Stimulated activated naive B cell treated with anti-CD40 and anti-IgM and Interleukin-4, amounts not matched to agents 10 μg/mL and 1 μg/mL and 100 μg/mL, for 72 hours (primary cell): ENCODE results near the gene RBMS3.

Experiments
- ATAC-seq, 2 donors: fragments of 150-1000 bp; cut with Tn5 transposase; replicated peaks; 2 replicates each; pipeline ENCODE4 v1.10.0; 2021; ENCODE audit warnings: moderate library complexity in 1 of 2
- DNase-seq: peaks from one replicate; pipeline ENCODE4 v3.0.0; 2021
- H3K27ac Mint-ChIP-seq: one replicate; pipeline ENCODE4 v1.8.0; 2022; ENCODE audit warnings: mild to moderate bottlenecking, mixed read lengths
- H3K27me3 Mint-ChIP-seq, 2 donors: one replicate each; pipeline ENCODE4 v1.8.0; 2022; ENCODE audit warnings: mixed read lengths in 2 of 2
- H3K36me3 Mint-ChIP-seq, 2 donors: one replicate each; pipeline ENCODE4 v1.8.0; 2022; ENCODE audit warnings: mixed read lengths in 2 of 2, mild to moderate bottlenecking in 1 of 2
- H3K4me1 Mint-ChIP-seq, 2 donors: one replicate each; pipeline ENCODE4 v1.8.0; 2022; ENCODE audit warnings: mixed read lengths in 2 of 2, mild to moderate bottlenecking in 1 of 2
- H3K4me3 Mint-ChIP-seq, 2 donors: one replicate each; pipeline ENCODE4 v1.8.0; 2022; ENCODE audit warnings: mild to moderate bottlenecking in 2 of 2, mixed read lengths in 2 of 2, moderate library complexity in 1 of 2
- H3K9me3 Mint-ChIP-seq, 2 donors: one replicate each; pipeline ENCODE4 v1.8.0; 2022; ENCODE audit warnings: mixed read lengths in 2 of 2, mild to moderate bottlenecking in 1 of 2

RBMS3 gene

DNA sequence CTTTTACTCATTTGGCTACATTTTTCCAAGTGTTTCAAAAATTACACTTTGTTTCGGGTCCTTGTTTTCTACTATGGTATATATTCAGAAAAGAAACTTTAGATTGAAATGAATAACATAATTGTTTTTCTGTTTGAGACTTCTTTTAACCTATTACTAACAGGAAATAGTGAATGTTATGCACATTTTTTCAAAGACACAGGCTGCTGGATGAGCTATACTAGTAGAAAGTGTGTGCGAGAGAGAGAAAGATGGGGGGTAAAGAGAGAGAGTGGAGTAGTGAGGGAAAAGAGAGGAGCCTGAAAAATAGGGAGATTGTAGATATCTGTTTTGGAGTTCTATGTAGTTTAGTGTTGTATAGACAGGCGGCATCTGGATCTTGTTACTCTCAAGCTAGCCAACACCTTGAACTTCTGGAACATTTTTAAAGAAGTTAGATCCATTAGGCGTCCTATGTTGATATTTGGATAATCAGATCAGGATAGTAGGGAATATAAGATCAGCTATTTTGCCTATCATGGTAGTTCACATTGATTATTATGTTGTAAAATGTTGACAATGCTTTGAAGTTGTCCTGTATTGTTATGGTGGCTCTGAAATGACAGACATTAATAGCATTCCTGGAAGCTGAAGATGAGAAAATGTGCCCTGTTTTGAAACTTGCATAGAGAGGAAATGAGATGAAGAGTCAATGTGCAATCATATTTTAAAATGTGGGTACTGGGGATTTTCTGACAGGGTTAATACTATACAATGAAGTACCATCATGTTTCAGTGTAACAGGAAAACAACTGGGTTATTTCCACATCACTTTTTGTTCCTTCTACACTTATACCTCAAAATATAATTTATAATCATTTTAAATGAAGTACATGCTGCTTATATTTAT is 2.6 kb downstream of the RBMS3 start:
- Mint-ChIP-seq H3K4me1 (peaks cover 16 to 43% of the 10 kb centered on the region in 2 donors), H3K27me3 (peaks cover 5 to 15% of the 10 kb centered on the region in 2 donors), H3K27ac (no peak overlapping the region), H3K9me3 (no peaks in the 10 kb centered on the region), H3K4me3 (peak overlapping the region in 1 of 2 donors; percentile 1), H3K36me3 (no peaks in the 10 kb centered on the region)
- peak; percentile 54 to 55 for ATAC-seq
- DNase-seq, result no peak

DNA sequence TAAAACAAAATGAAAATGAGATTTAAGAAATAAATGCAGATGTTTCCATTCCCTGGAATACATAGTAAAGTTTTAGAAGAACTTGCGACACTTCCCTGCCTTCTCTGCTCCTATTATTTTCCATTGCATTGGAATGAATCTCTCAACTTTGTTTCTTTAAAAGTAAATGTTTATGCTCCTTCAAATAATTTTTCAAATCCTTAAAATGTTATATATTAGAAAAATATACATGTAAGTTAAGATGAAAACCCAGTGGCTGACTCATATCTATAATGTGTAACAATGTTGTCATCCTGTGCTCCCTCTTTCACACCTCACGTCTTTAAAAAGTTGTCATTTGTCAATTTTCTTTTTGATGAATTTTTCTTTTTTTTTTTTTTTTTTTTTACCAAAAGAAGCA is 3.6 kb downstream of the RBMS3 start:
- Mint-ChIP-seq H3K27ac (no peak overlapping the region), H3K27me3 (peaks cover 5 to 15% of the 10 kb centered on the region in 2 donors), H3K9me3 (no peaks in the 10 kb centered on the region), H3K36me3 (no peaks in the 10 kb centered on the region), H3K4me3 (no peak overlapping the region), H3K4me1 (peaks cover 16 to 43% of the 10 kb centered on the region in 2 donors)
- DNase-seq, result no peak
- no peak for ATAC-seq

DNA sequence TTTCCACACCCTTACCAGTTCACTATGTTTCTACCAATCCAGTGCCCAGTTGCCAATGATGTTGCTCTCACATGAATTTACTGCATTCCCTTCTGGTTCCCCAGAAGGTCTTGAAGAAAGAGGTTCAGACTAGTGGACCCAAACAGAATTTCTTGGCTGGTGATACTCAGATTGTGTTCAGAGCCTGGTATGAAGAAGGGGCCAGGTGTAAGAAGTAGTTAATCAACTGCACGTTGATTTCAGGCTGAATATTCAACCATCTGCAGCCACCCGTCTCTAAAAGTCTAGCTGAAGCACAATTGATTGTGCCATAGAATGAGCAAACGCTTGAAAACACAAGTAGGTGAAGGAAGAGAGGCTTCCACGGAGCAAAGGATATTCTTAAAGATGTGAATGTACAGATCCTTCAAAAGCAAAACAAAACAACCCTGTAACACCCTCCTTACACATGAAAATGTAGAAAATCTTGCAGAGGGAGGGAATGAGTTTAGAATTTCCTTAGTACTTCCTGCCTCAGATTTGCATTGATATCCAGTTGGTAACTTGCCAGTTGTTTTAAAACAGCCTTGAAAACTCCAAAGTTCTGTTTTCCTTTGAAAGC is 4.7 kb downstream of the RBMS3 start:
- H3K4me1 Mint-ChIP-seq, result peaks cover 15 to 40% of the 10 kb centered on the region in 2 donors

DNA sequence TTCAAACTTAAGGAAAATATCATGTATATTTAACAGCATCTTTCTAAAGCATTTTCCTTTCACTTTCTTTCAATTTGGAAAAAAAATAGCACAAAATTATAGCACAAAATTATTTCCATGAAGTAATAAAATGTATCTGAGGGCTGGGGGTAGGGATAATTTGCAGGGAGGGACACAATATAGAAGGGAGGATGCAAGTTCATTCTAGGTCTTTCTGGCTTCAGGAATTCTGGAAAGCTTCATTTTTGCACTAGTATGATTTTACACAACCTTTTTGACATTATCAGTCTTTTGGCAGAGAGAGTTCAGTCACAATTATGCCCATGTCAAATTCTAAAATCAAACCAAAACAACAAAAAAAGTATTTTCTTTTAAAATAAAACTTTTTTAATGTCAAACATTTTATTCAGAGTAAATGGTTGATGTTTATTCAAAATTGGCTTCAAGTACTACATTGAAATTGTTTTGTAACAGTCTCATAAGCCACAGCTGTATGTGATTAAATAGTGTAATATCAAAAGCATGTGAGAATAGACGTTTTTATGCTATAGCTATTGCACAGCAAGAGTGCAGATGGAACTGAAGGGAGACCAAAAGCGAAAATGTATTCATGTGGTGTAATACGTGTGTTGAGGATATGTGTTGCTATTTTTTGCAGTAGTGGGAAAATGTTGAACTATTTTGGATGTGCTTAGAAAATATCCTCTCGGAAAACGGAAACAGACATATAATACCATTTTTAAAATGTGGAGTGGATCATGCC is 5.8 kb downstream of the RBMS3 start:
- Mint-ChIP-seq H3K27me3 (peaks cover 5 to 8% of the 10 kb centered on the region in 2 donors), H3K27ac (no peak overlapping the region), H3K4me3 (no peak overlapping the region), H3K36me3 (no peaks in the 10 kb centered on the region), H3K4me1 (peaks cover 11 to 29% of the 10 kb centered on the region in 2 donors), H3K9me3 (no peaks in the 10 kb centered on the region)
- no peak for ATAC-seq
- no peak for DNase-seq

More for the DNA sequence above, 4.7 kb downstream of the RBMS3 start:
- Mint-ChIP-seq H3K9me3 (no peaks in the 10 kb centered on the region), H3K27ac (no peak overlapping the region), H3K36me3 (no peaks in the 10 kb centered on the region), H3K27me3 (peaks cover 5 to 15% of the 10 kb centered on the region in 2 donors), H3K4me3 (no peak overlapping the region)
- ATAC-seq (no peak), DNase-seq (no peak)

DNA sequence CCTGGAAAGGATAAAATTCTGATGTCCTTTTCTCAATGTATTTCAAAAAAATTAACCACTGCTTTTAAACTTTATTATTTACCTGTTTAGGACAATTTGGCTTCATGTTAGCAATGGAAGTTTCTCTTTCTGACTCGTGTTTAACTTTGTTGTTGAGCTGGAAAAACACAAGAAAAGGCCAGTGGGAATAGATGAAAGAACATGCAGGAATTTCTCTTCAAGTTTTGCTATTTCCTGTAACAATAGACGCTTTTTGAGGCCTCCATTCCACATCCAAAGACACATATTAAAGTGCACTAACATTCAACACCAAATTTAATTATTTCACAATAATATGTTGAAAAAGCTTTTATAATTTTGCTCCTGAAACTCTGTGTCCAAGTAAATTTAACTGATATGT is 9.7 kb downstream of the RBMS3 start:
- DNase-seq (no peak), ATAC-seq (no peak)
- H3K27ac Mint-ChIP-seq, result no peak overlapping the region
- peaks cover 0 to 5% of the 10 kb centered on the region in 2 donors for H3K27me3 Mint-ChIP-seq
- no peaks in the 10 kb centered on the region for H3K9me3 Mint-ChIP-seq
- H3K4me3 Mint-ChIP-seq, result no peak overlapping the region
- H3K4me1 Mint-ChIP-seq, result peaks cover 0 to under 1% of the 10 kb centered on the region in 2 donors
- H3K36me3 Mint-ChIP-seq, result no peaks in the 10 kb centered on the region

DNA sequence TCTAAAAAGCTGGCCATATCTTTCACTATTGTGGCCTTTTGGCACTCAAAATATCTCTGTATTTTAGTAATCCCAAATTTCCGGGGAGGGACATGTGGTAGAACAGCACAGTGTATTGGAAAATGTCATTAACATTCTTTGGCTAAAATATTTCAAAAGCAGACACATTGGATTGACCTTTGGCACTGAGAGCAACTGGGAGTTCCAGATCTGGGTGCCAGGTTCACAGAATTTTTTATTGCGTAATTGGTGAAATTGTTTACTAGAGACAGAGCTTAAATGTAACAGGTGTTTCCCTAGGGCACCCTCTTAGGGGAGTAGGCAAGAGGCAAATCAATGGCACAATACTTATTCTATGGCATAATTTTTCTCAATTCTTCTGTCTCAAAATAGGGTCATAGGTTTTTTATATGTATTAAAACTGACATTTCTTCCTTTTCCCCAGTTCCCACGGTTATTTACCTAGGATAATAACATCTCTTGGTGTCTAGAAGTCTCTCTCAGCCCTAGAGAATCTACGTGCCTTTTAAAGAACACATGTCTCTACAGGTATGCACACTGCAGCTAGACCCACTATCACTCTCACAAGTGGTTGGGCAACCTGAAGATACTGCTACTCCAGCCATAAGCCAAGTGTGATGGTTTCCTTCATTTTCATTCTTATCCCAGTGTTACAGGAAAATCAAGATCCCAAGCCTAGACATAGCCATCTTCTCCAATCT is 10.6 kb downstream of the RBMS3 start:
- no peak for DNase-seq
- Mint-ChIP-seq H3K36me3 (no peaks in the 10 kb centered on the region), H3K27me3 (peaks cover 0 to 2% of the 10 kb centered on the region in 2 donors), H3K27ac (no peak overlapping the region), H3K4me3 (no peak overlapping the region), H3K4me1 (no peaks in the 10 kb centered on the region), H3K9me3 (no peaks in the 10 kb centered on the region)
- ATAC-seq, result no peak

DNA sequence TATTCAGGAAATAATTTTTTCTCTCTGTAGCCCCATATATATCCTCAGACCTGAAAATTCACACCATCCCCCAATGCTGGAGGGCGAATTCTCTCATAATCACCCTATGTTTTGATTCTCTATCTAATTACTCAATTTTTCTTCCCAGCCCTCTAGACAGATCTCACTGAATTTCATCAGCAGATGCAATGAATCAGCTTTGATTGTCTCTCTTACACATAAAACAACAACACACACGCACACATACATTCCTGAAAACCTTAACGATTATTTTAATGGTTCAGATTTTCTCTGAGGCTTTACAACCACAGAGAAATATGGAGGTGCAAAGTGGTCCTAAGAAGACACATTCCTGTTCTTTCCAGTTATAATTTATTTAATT is 11.1 kb downstream of the RBMS3 start:
- no peak overlapping the region for H3K4me3 Mint-ChIP-seq
- no peaks in the 10 kb centered on the region for H3K4me1 Mint-ChIP-seq
- no peak overlapping the region for H3K27ac Mint-ChIP-seq
- DNase-seq (no peak), ATAC-seq (no peak)
- H3K36me3 Mint-ChIP-seq, result no peaks in the 10 kb centered on the region
- H3K27me3 Mint-ChIP-seq, result no peaks in the 10 kb centered on the region
- H3K9me3 Mint-ChIP-seq, result no peaks in the 10 kb centered on the region

DNA sequence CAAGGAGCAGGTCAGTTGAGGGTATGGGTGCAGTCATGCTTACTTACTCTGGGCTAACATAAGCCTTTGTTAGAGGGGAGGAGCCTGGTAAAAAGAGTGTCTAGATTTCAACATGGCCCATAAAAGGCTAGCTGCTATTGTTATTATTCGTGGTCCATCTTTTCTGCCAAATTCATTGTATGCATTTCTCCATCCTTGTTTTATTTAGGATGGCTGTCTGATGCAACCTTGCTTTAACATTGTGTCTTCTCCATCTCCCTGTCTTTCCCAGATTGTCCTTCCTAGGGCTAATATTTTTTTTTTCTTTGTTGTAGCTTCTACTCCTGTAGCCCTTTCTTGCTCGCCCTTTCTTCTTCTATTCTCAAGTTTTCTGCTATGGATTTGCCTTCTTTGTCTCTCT is 12.6 kb downstream of the RBMS3 start:
- H3K36me3 Mint-ChIP-seq, result no peaks in the 10 kb centered on the region
- DNase-seq (no peak), ATAC-seq (no peak)

DNA sequence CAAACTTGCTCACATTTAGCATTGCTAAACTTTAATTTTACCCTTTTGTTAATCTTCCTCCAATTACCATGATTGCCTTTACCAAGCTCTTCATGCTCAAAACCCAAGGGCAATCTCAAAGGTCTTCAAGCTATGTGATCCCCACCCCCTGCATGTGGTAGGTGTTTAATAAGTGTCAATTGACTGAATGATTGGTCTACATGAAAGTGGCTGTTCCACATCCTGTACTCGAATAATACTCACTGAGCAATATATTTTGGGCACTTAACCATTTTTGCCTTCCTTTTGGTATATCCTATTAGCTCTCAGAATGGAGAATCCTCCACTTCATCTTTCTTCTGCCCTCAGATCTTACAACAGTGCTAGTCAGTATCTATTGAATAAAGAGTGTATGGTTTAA is 17.1 kb downstream of the RBMS3 start:
- Mint-ChIP-seq H3K27ac (no peak overlapping the region), H3K36me3 (no peaks in the 10 kb centered on the region), H3K4me3 (no peak overlapping the region), H3K9me3 (no peaks in the 10 kb centered on the region), H3K4me1 (peaks cover 2 to 13% of the 10 kb centered on the region in 2 donors), H3K27me3 (no peaks in the 10 kb centered on the region)
- ATAC-seq, result no peak
- no peak for DNase-seq

More for the DNA sequence above, 12.6 kb downstream of the RBMS3 start:
- no peak overlapping the region for H3K27ac Mint-ChIP-seq
- no peaks in the 10 kb centered on the region for H3K4me1 Mint-ChIP-seq
- H3K27me3 Mint-ChIP-seq, result no peaks in the 10 kb centered on the region
- H3K4me3 Mint-ChIP-seq, result no peak overlapping the region
- no peaks in the 10 kb centered on the region for H3K9me3 Mint-ChIP-seq

DNA sequence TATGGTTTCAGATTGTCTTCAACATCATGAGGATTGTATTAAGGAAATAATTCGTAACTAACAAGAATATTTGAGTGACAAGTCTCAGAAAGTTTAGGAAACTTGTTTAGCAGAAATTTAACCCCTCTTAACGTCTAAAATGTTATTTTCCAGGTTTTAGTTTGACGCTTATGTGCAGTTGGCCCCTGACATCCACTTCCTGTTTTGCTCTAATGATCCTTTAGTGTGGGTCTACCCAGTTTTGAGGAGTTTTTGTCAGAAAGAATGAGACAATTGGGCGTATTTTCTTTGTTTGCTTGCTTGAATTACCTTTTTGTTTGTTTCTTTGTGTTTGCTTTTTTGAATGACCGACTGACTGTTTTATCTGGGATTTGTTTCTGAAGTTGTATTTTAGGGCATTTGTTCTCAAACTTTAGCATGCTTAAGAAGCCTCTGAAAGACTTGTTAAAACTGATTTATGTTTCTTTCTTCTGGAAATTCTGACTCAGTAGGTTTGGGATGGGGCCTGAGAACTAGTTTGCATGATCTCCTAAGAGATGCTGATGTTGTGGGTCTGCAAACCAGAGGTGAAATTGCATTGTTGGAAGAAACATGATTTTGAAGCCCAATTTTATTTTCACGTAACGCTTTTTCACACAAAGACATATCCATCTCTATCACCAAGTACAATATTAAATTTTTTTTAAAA is 20.6 kb downstream of the RBMS3 start:
- no peaks in the 10 kb centered on the region for H3K27me3 Mint-ChIP-seq
- H3K27ac Mint-ChIP-seq, result no peak overlapping the region
- no peaks in the 10 kb centered on the region for H3K36me3 Mint-ChIP-seq
- no peak overlapping the region for H3K4me3 Mint-ChIP-seq
- H3K9me3 Mint-ChIP-seq, result peaks cover 0 to 1% of the 10 kb centered on the region in 2 donors
- no peak for DNase-seq
- no peak for ATAC-seq
- peaks cover 2 to 13% of the 10 kb centered on the region in 2 donors for H3K4me1 Mint-ChIP-seq

DNA sequence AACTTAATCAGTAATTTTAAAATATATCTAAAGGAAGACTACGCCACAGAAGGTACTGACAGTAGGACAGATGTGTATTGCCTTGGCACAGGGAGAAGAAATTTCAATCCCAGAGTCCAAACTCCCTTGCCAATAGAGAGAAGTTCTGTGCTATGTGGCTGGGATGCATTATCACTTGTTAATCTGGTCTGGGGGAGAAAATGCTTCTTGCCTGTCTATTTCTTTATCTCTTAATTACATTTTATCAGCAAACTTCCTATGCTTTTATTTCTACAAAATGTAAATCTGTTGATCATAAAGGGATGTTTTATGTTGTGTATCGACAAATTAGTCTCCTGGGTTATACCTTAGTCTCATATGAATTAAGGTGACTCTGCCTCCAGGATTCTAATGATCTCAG is 21.7 kb downstream of the RBMS3 start:
- Mint-ChIP-seq H3K9me3 (peaks cover 0 to 1% of the 10 kb centered on the region in 2 donors), H3K27ac (no peak overlapping the region), H3K4me1 (peaks cover 2 to 13% of the 10 kb centered on the region in 2 donors), H3K27me3 (no peaks in the 10 kb centered on the region), H3K4me3 (no peak overlapping the region), H3K36me3 (no peaks in the 10 kb centered on the region)
- ATAC-seq (no peak), DNase-seq (no peak)

DNA sequence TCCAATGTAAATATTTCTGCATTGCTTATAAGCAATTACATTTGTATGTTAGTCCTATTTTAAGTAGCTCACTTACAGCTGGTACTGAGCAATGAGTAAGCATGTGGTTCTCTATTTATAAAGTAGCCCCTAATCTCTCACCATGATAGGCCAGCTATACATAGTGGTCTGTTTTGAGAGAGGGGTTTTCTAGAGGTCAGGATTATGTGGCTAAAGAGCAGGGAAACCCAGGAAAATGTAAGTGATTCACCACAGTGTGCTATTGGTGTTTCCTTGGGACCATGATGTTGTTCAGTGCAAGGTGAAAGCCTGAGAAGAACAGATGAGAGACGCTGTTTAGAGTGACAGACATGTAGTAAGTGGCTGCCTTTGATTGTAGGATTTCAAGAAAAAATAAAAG is 26.4 kb downstream of the RBMS3 start:
- Mint-ChIP-seq H3K9me3 (peaks cover 0 to 1% of the 10 kb centered on the region in 2 donors), H3K27me3 (no peaks in the 10 kb centered on the region), H3K4me1 (no peaks in the 10 kb centered on the region), H3K27ac (no peak overlapping the region), H3K36me3 (no peaks in the 10 kb centered on the region), H3K4me3 (no peak overlapping the region)
- no peak for ATAC-seq
- DNase-seq, result no peak

DNA sequence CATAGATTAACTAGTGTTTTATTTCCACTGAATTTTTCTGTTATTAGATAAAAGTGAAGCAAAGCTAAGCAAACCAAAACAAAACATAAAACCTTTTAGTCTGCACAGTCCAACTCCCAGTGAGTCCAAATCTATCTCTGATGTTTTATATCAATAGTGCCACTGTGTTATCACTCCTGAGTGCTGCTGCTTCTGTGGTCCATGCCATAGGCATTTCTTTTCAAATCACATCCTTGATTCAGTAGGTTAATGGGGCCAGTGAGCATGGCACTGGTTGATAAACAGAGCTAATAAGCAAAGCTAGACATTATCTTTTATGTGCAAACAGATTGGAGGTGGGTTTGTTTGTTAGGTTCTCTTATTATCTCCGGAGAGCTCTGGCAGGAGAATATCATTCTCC is 30.0 kb downstream of the RBMS3 start:
- Mint-ChIP-seq H3K4me1 (no peaks in the 10 kb centered on the region), H3K9me3 (no peaks in the 10 kb centered on the region), H3K36me3 (no peaks in the 10 kb centered on the region), H3K27me3 (no peaks in the 10 kb centered on the region), H3K4me3 (no peak overlapping the region), H3K27ac (no peak overlapping the region)
- ATAC-seq (no peak), DNase-seq (no peak)

DNA sequence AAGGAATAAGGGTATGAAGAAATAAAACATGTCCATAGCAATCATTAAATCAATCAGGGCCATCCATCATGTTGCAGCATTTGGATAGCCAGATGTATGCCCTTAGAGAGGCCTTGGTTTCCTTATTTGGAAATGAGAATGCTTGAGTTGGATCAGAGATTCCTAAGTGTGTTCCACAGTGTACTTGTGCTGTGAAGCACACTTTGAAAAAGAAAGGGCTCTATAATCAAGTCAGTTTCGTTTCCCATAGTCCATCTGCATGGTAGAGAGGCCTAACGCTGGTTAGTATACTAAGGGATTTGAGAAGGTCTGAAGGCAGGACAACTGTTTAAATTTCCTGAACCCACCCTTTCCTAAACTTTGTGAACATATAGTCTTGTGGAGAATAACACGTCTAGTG is 30.9 kb downstream of the RBMS3 start:
- DNase-seq (no peak), ATAC-seq (no peak)
- Mint-ChIP-seq H3K27ac (no peak overlapping the region), H3K4me1 (no peaks in the 10 kb centered on the region), H3K36me3 (no peaks in the 10 kb centered on the region), H3K9me3 (no peaks in the 10 kb centered on the region), H3K4me3 (no peak overlapping the region), H3K27me3 (no peaks in the 10 kb centered on the region)
